MM.1S (cell line): ENCODE results near the gene GAK.

Source experiments
- CTCF ChIP-seq: fragments of 300-600 bp; sonication (generic); IDR thresholded peaks from 2 replicates; pipeline ENCODE4 v1.5.1; 2016; ENCODE audit warnings: antibody characterized with exemption, low read length, mixed read lengths
- EZH2 ChIP-seq: fragments of 300-600 bp; sonication (generic); optimal IDR thresholded peaks from 2 replicates; pipeline ENCODE3; 2017; ENCODE audit warnings: low read depth, mild to moderate bottlenecking, antibody characterized with exemption, low read length, mixed read lengths
- EZH2phosphoT487 ChIP-seq: fragments of 300-600 bp; sonication (generic); IDR thresholded peaks from 2 replicates; pipeline ENCODE4 v1.6.1; 2018; ENCODE audit warnings: antibody characterized with exemption, low read length

GRCh38 chr4:877502-877901 lies 54.6 kb downstream of the GAK start:
- TF ChIP-seq CTCF (no peak), EZH2phosphoT487 (no peak), EZH2 (no peak)
